HepG2 (cell line): ENCODE measurements around the gene BACH2. TPM values are rescaled to one million over a fixed set of nuclear protein-coding genes. Genes with fewer than 3 reads are reported as not detected.
"Not testable (repeated sequence)": the region's sequence is repeated elsewhere in the genome, so short reads cannot be mapped to it uniquely, and the experiment has no call there.

Experiments
- ATAC-seq: fragments of 200-7000 bp; cut with Tn5 transposase; 3 replicates; pipeline ENCODE4 v1.9.1; 2020; ENCODE audit warnings: mild to moderate bottlenecking, moderate library complexity
- BruUV-seq: library from RNA; stranded (reverse); fragments of 400-500 nt; replicated peaks from 2 replicates; lab custom pipeline; 2021; lab: Mats Ljungman, UMichigan
- CTCF ChIA-PET: fragments of 300-600 bp; formaldehyde crosslinking; extraction: SDS; loops from one replicate; lab custom pipeline; 2021; ENCODE audit warnings: low total read pairs, inconsistent platforms, low intra/inter-chr PET ratio; lab: Yijun Ruan, JAX
- POLR2A ChIA-PET: fragments of 350-600 bp; sonication (Branson Sonifier 250); formaldehyde crosslinking; loops from one replicate; lab custom pipeline; 2020; ENCODE audit warnings: antibody characterized with exemption, inconsistent platforms; lab: Yijun Ruan, JAX
- DNase-seq: peaks from one replicate; pipeline ENCODE4 v3.0.0-alpha.2; 2015; ENCODE audit warnings: low spot score
- FAIRE-seq: peaks from 3 replicates; lab custom pipeline; 2011; peaks lifted over from hg19 to GRCh38; lab: Jason Lieb, UNC
- H2AFZ ChIP-seq: one replicate; pipeline ENCODE4 v1.6.1; 2011; ENCODE audit warnings: low read length, inconsistent platforms
- H3K27ac ChIP-seq: fragments of 300-600 bp; 3 replicates; pipeline ENCODE4 v1.8.0; 2011; ENCODE audit warnings: mixed run types, mild to moderate bottlenecking, mixed read lengths, low read length, inconsistent platforms; ENCODE audit not compliant: insufficient read depth; ENCODE audit errors: extremely low read length
- H3K27me3 ChIP-seq, 2 experiments: fragments of 200-600 bp in 1 of 2; 2 replicates in 1 of 2; 3 replicates in 1 of 2; pipeline versions ENCODE4 v1.6.0 to v1.8.0; 2011; ENCODE audit warnings: low read length in 2 of 2, mild to moderate bottlenecking in 2 of 2, moderate library complexity in 2 of 2, inconsistent platforms in 1 of 2; ENCODE audit not compliant: insufficient read depth in 2 of 2, control insufficient read depth in 1 of 2
- H3K36me3 ChIP-seq, 2 experiments: fragments of 200-600 bp in 1 of 2; replicated peaks in 1 of 2; 2 replicates in 1 of 2; 3 replicates in 1 of 2; pipeline versions ENCODE4 v1.5.1 to v1.8.0; 2011; ENCODE audit warnings: low read length in 2 of 2, inconsistent platforms in 1 of 2; ENCODE audit not compliant: insufficient read depth in 2 of 2, control insufficient read depth in 1 of 2
- H3K4me1 ChIP-seq: 2 replicates; pipeline ENCODE4 v1.5.1; 2012; ENCODE audit warnings: low read length, inconsistent platforms; ENCODE audit not compliant: insufficient read depth
- H3K4me2 ChIP-seq: 2 replicates; pipeline ENCODE4 v1.6.0; 2011; ENCODE audit warnings: low read depth, low read length, inconsistent platforms
- H3K4me3 ChIP-seq, 3 experiments: fragments of 200-600 bp in 1 of 3; sonication (generic), shearing (Covaris generic) in 1 of 3; replicated peaks in 1 of 3; 2 replicates each; pipeline ENCODE4 v1.5.1; 2011 to 2016; ENCODE audit warnings: low read length in 3 of 3, inconsistent platforms in 2 of 3, low read depth in 2 of 3, mild to moderate bottlenecking in 2 of 3, control low read depth in 1 of 3, mixed read lengths in 1 of 3; ENCODE audit not compliant: insufficient read depth in 1 of 3
- H3K79me2 ChIP-seq: one replicate; pipeline ENCODE4 v1.6.1; 2011; ENCODE audit warnings: low read length, inconsistent platforms; ENCODE audit not compliant: insufficient read depth
- H3K9ac ChIP-seq: 2 replicates; pipeline ENCODE4 v1.6.0; 2011; ENCODE audit warnings: mild to moderate bottlenecking, low read depth, low read length, inconsistent platforms; ENCODE audit not compliant: insufficient read depth
- H3K9me3 ChIP-seq: 2 replicates; pipeline ENCODE4 v1.5.1; 2012; ENCODE audit warnings: mild to moderate bottlenecking, low read length
- H4K20me1 ChIP-seq: 2 replicates; pipeline ENCODE4 v1.6.0; 2011; ENCODE audit warnings: inconsistent platforms, mild to moderate bottlenecking, low read length, moderate library complexity; ENCODE audit not compliant: insufficient read depth
- ATRX ChIP-seq: sonication (generic); formaldehyde crosslinking; IDR thresholded peaks from 2 replicates; pipeline ENCODE4 v1.4.0; 2020; ENCODE audit warnings: missing genetic modification reagents, borderline replicate concordance
- WGBS: methylation state at CpG from one replicate; pipeline ENCODE4 v1.1.6; 2017; ENCODE audit warnings: low lambda C conversion rate; 5-methylcytosine and 5-hydroxymethylcytosine counted together
- in situ Hi-C: cut with HindIII; loops from 2 replicates; pipeline ENCODE4 v1.10.0; 2017; ENCODE audit warnings: low pct_unique_long_range_greater_than_20kb; ENCODE audit not compliant: extremely low pct_ligation_motif_present
- intact Hi-C: fragments of 100-400 bp; cut with micrococcal nuclease; formaldehyde crosslinking; loops from one replicate; pipeline ENCODE4 v1.10.0; 2022; ENCODE audit not compliant: unreplicated experiment
- polyA plus RNA-seq, 8 experiments: library from polyadenylated mRNA; depleted of rRNA in 3 of 8; stranded (reverse) in 7 of 8; unstranded in 1 of 8; fragments of >200 nt; fragmentation: Illumina TruSeq in 4 of 8; extraction: Trizol in 4 of 8; gene quantifications; 2 replicates each; pipeline versions ENCODE4 v1.2.1 to v1.2.3, GENCODE V29; 2011 to 2016; ENCODE audit warnings: low read depth in 4 of 8, missing spikeins in 1 of 8, mixed read lengths in 1 of 8; ENCODE audit not compliant: insufficient read depth in 1 of 8
- total RNA-seq, 5 experiments: library from RNA; depleted of rRNA; stranded (reverse); fragments of >200 nt; fragmentation: Illumina TruSeq; extraction: Trizol; gene quantifications; 2 replicates each; pipeline ENCODE4 v1.2.3, GENCODE V29; 2016; ENCODE audit warnings: low read depth in 1 of 5

The BACH2 gene
- total and polyA plus RNA-seq, 2 of the 13 experiments (the other 11 are each of a cell fraction or from before 2014, with no cell fraction given) = 0.01 TPM; not detected in 1

GRCh38 chr6:89910902-89911240 is 385.8 kb downstream of the BACH2 start:
- H3K27me3 ChIP-seq = no peaks in the 10 kb centered on the region
- H3K27ac ChIP-seq = no peak overlapping the region
- ATAC-seq (no peak), DNase-seq (no peak), FAIRE-seq (no peak)
- no peaks in the 10 kb centered on the region for H3K36me3 ChIP-seq
- no peaks in the 10 kb centered on the region; the same call in 1 of the 2 replicates for H3K9me3 ChIP-seq
- no peak overlapping the region for H2AFZ ChIP-seq
- no TSS peak for BruUV-seq
- no peaks in the 10 kb centered on the region for H3K4me1 ChIP-seq
- H3K79me2 ChIP-seq = no peaks in the 10 kb centered on the region
- no peak overlapping the region for H3K4me3 ChIP-seq
- TF ChIP-seq ATRX = no peak
- no peaks in the 10 kb centered on the region for H4K20me1 ChIP-seq
- no peak overlapping the region for H3K4me2 ChIP-seq
- ChIA-PET POLR2A (no interaction called here), CTCF (no interaction called here)
- 3% methylated on average over 1 of the region's 1 CpG for WGBS
- intact Hi-C loops (no loop called here), in situ Hi-C loops (no loop called here)
- H3K9ac ChIP-seq = no peak overlapping the region

DNA sequence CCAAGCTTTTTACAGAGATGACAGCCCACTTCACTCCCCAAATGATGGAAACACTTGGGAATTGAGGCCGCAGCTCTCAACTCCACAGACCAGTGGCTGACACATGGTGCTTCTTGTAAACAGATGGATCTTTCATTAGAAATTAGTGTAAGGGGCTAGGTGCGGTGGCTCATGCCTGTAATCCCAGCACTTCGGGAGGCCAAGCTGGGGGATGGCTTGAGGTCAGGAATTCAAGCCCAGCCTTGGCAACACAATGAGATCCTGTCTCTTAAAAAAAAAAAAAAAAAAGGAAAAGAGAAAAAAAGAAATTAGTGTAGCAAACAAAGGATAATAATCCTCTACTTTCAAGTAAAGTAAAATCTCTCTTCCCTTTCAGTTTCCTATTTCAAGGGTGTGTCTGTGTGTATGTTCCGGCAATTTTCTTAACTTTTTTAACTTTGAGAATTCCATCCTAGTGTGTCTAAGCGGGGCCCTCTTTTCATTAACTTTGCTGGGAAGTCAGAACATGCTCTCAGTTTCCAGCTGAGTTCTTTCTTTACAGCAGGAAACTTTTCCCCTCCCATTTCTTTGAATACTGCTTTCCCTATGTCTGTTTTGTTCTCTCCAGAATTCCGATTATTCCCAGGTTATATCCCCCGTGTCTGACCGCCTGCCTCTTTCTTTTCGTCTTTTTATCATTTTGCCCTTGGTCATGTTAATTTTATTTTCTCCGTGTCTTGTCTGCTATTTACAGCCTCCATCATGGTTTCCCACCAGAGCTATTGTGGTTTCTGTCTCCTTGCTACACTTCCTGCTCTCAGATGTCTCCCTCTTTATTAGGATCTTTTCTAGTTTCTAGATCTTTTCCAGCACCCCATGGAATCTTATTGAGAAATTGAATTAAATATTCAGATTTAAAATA is 386.4 kb downstream of the BACH2 start:
- H3K9me3 ChIP-seq, H3K79me2 ChIP-seq, BruUV-seq, H3K4me3 ChIP-seq, ATAC-seq, H3K27ac ChIP-seq, intact Hi-C loops, POLR2A ChIA-PET, DNase-seq, CTCF ChIA-PET, H3K4me1 ChIP-seq, H3K27me3 ChIP-seq, in situ Hi-C loops, H2AFZ ChIP-seq, H3K4me2 ChIP-seq, H4K20me1 ChIP-seq, H3K9ac ChIP-seq, H3K36me3 ChIP-seq: not testable (repeated sequence)
- WGBS = 29% methylated on average over 10 of the region's 10 CpGs
- peak; percentile 39 for FAIRE-seq
